K562 (cell line): Measurements from ENCODE around the gene PRKG1. TPM values are rescaled to one million over a fixed set of nuclear protein-coding genes. Genes with fewer than 3 reads are reported as not detected.

ENCODE experiments used
- ATAC-seq: fragments of 200-7000 bp; cut with Tn5 transposase; 3 replicates; pipeline ENCODE4 v1.9.1; 2020; ENCODE audit warnings: moderate library complexity
- BruUV-seq: library from RNA; stranded (reverse); fragments of 400-500 nt; replicated peaks from 2 replicates; lab custom pipeline; 2021; lab: Mats Ljungman, UMichigan
- CTCF ChIA-PET: fragments of 300-600 bp; formaldehyde crosslinking; extraction: SDS; loops from one replicate; lab custom pipeline; 2021; ENCODE audit warnings: low intra/inter-chr PET ratio; lab: Yijun Ruan, JAX
- POLR2A ChIA-PET: fragments of 300-600, 350-650 bp; sonication (Branson Sonifier 250); formaldehyde crosslinking; extraction: SDS; loops from one replicate; lab custom pipeline; 2021; ENCODE audit warnings: antibody characterized with exemption, inconsistent platforms; lab: Yijun Ruan, JAX
- DNase-seq, 4 experiments: peaks; one replicate each; pipeline versions ENCODE4 v3.0.0 to v3.0.0-alpha.2; 2011 to 2018; ENCODE audit warnings: low spot score in 3 of 4, mixed read lengths in 3 of 4; ENCODE audit errors: extremely low read depth in 1 of 4
- FAIRE-seq: peaks from 2 replicates; lab custom pipeline; 2011; peaks lifted over from hg19 to GRCh38; lab: Jason Lieb, UNC
- H2AFZ ChIP-seq: 2 replicates; pipeline ENCODE4 v1.6.0; 2011; ENCODE audit warnings: low read depth, low read length, control low read depth, inconsistent platforms
- H3K27ac ChIP-seq: fragments of 200-600 bp; 3 replicates; pipeline ENCODE4 v1.8.0; 2011; ENCODE audit warnings: low read depth, mild to moderate bottlenecking, control low read depth, inconsistent platforms, low read length, moderate library complexity, mixed read lengths; ENCODE audit errors: extremely low read depth
- H3K27me3 ChIP-seq, 2 experiments: fragments of 300-600 bp in 1 of 2; 2 replicates in 1 of 2; 3 replicates in 1 of 2; pipeline versions ENCODE4 v1.6.0 to v1.8.0; 2011; ENCODE audit warnings: inconsistent platforms in 2 of 2, low read length in 2 of 2, mild to moderate bottlenecking in 1 of 2, mixed read lengths in 1 of 2, moderate library complexity in 1 of 2; ENCODE audit not compliant: control insufficient read depth in 2 of 2, insufficient read depth in 2 of 2
- H3K36me3 ChIP-seq: fragments of 300-600 bp; 3 replicates; pipeline ENCODE4 v1.8.0; 2011; ENCODE audit warnings: mild to moderate bottlenecking, low read length, inconsistent platforms; ENCODE audit not compliant: control insufficient read depth, insufficient read depth
- H3K4me1 ChIP-seq, 2 experiments: fragments of 200-600 bp in 1 of 2; replicated peaks in 1 of 2; 2 replicates in 1 of 2; 3 replicates in 1 of 2; pipeline versions ENCODE4 v1.5.1 to v1.8.0; 2011; ENCODE audit warnings: inconsistent platforms in 2 of 2, low read length in 2 of 2, mild to moderate bottlenecking in 1 of 2, mixed read lengths in 1 of 2, moderate library complexity in 1 of 2; ENCODE audit not compliant: control insufficient read depth in 2 of 2, insufficient read depth in 2 of 2
- H3K4me2 ChIP-seq: 2 replicates; pipeline ENCODE4 v1.6.1; 2011; ENCODE audit warnings: low read length, control low read depth, inconsistent platforms, mixed read lengths; ENCODE audit not compliant: insufficient read depth
- H3K4me3 ChIP-seq: fragments of 200-600 bp; sonication (generic), shearing (Covaris generic); 2 replicates; pipeline ENCODE4 v1.5.1; 2016; ENCODE audit warnings: control low read depth, inconsistent platforms
- H3K79me2 ChIP-seq: fragments of 200-600 bp; 3 replicates; pipeline ENCODE4 v1.8.0; 2011; ENCODE audit warnings: low read length, inconsistent platforms; ENCODE audit not compliant: control insufficient read depth, insufficient read depth
- H3K9ac ChIP-seq, 2 experiments: 2 replicates each; pipeline versions ENCODE4 v1.6.0 to v1.6.1; 2011; ENCODE audit warnings: low read depth in 2 of 2, low read length in 2 of 2, control low read depth in 1 of 2, inconsistent platforms in 1 of 2, mild to moderate bottlenecking in 1 of 2, mixed read lengths in 1 of 2; ENCODE audit not compliant: insufficient read depth in 1 of 2
- H3K9me1 ChIP-seq: one replicate; pipeline ENCODE4 v1.6.0; 2011; ENCODE audit warnings: inconsistent platforms, mild to moderate bottlenecking, low read length, moderate library complexity; ENCODE audit not compliant: control insufficient read depth, insufficient read depth
- H3K9me3 ChIP-seq: replicated peaks from 2 replicates; pipeline ENCODE4 v1.5.1; 2011; ENCODE audit warnings: low read depth, low read length, inconsistent platforms; ENCODE audit not compliant: control insufficient read depth, insufficient read depth
- H4K20me1 ChIP-seq: replicated peaks from 2 replicates; pipeline ENCODE4 v1.6.1; 2011; ENCODE audit warnings: low read length, inconsistent platforms, mixed read lengths; ENCODE audit not compliant: control insufficient read depth, insufficient read depth
- ADNP ChIP-seq: fragments of 200-800 bp; sonication (Bioruptor generic); IDR thresholded peaks from 2 replicates; pipeline ENCODE4 v1.6.1; 2016; ENCODE audit warnings: missing genetic modification characterization, missing compliant biosample characterization
- BACH1 ChIP-seq: fragments of 200-800 bp; sonication (Bioruptor generic); IDR thresholded peaks from 2 replicates; pipeline ENCODE4 v1.6.1; 2016; ENCODE audit warnings: missing genetic modification characterization, missing compliant biosample characterization
- CCNT2 ChIP-seq: IDR thresholded peaks from 2 replicates; pipeline ENCODE4 v1.6.1; 2011; ENCODE audit warnings: borderline replicate concordance, low read depth, mild to moderate bottlenecking, moderate library complexity, mixed read lengths, low read length; ENCODE audit not compliant: insufficient read length; ENCODE audit errors: extremely low read depth
- DMBX1 ChIP-seq: fragments of 250-450 bp; sonication (Bioruptor Pico); IDR thresholded peaks from 2 replicates; pipeline ENCODE4 v1.8.0; 2022; ENCODE audit warnings: inconsistent platforms, mild to moderate bottlenecking, moderate library complexity, borderline replicate concordance
- LARP7 ChIP-seq: fragments of 450-650 bp; IDR thresholded peaks from 2 replicates; pipeline ENCODE4 v1.6.1; 2016
- MIER1 ChIP-seq: fragments of 450-650 bp; IDR thresholded peaks from 2 replicates; pipeline ENCODE4 v1.6.1; 2016; ENCODE audit warnings: antibody characterized with exemption, mild to moderate bottlenecking, low read depth
- MTA2 ChIP-seq: fragments of 450-650 bp; IDR thresholded peaks from 2 replicates; pipeline ENCODE4 v1.6.1; 2016; ENCODE audit warnings: low read depth
- PRPF4 ChIP-seq: fragments of 200-400 bp; formaldehyde crosslinking; IDR thresholded peaks from one replicate; pipeline ENCODE4 v1.6.1; 2017; ENCODE audit warnings: low read length, low read depth, mild to moderate bottlenecking; ENCODE audit not compliant: insufficient read depth, poor library complexity, severe bottlenecking
- RAD51 ChIP-seq: fragments of 450-650 bp; IDR thresholded peaks from 2 replicates; pipeline ENCODE4 v1.7.1; 2016; ENCODE audit warnings: low read depth, mild to moderate bottlenecking, borderline replicate concordance
- RFX5 ChIP-seq: IDR thresholded peaks from 2 replicates; pipeline ENCODE4 v1.6.1; 2011; ENCODE audit warnings: low read depth, mild to moderate bottlenecking, improper control_type of control experiment, low read length
- ZNF668 ChIP-seq: fragments of 250-450 bp; sonication (Bioruptor Pico); IDR thresholded peaks from 2 replicates; pipeline ENCODE4 v1.8.0; 2022; ENCODE audit warnings: mild to moderate bottlenecking, inconsistent platforms
- WGBS: fragments of 100-300 bp; shearing (Covaris generic); methylation state at CpG from one replicate; pipeline ENCODE4 v1.1.6; 2016; ENCODE audit warnings: low coverage, mixed read lengths; ENCODE audit not compliant: insufficient coverage; ENCODE audit errors: missing lambda C conversion rate; 5-methylcytosine and 5-hydroxymethylcytosine counted together
- in situ Hi-C: fragments of 300-500 bp; cut with MboI; formaldehyde crosslinking; loops from 4 replicates; pipeline ENCODE4 v1.15.0; 2018; ENCODE audit warnings: inconsistent platforms, mixed read lengths
- intact Hi-C: fragments of 100-400 bp; cut with micrococcal nuclease; formaldehyde crosslinking; loops from 2 replicates; pipeline ENCODE4 v1.14.2; 2022
- polyA plus RNA-seq, 8 experiments: library from polyadenylated mRNA; depleted of rRNA in 4 of 8; stranded (reverse) in 5 of 8; unstranded in 3 of 8; fragments of >200 nt; fragmentation: Nextera tagmentation in 2 of 8; fragmentation: Illumina TruSeq in 1 of 8; extraction: Ambion mirVana in 2 of 8; extraction: Trizol in 1 of 8; gene quantifications; 2 replicates each; pipeline versions ENCODE4 v1.2.1 to v1.2.3, GENCODE V29; 2011 to 2014; ENCODE audit warnings: inconsistent platforms in 1 of 8, missing spikeins in 1 of 8
- total RNA-seq, 7 experiments: library from RNA; depleted of rRNA in 6 of 7; stranded (reverse); fragments of >200 nt in 6 of 7; fragmentation: Illumina TruSeq in 2 of 7; extraction: Trizol in 2 of 7; gene quantifications; 2 replicates each; pipeline versions ENCODE4 v1.2.1 to v1.2.3, GENCODE V29; 2011 to 2021; ENCODE audit warnings: low replicate concordance in 1 of 7
- TF ChIP-seq, protein P1 (sequence below): sonication (generic); formaldehyde crosslinking; IDR thresholded peaks from 2 replicates; pipeline ENCODE4 v1.8.0; 2023; ENCODE audit warnings: missing genetic modification reagents, mild to moderate bottlenecking, borderline replicate concordance
- TF ChIP-seq, protein P2 (sequence below): fragments of 450-650 bp; formaldehyde crosslinking; IDR thresholded peaks from 2 replicates; pipeline ENCODE4 v1.4.0; 2022; ENCODE audit warnings: mild to moderate bottlenecking, moderate library complexity

PRKG1 gene
- total and polyA plus RNA-seq, 9 of the 15 experiments (the other 6 are each of a cell fraction or from before 2014, with no cell fraction given), result 0.22 TPM; not detected in 8

DNA sequence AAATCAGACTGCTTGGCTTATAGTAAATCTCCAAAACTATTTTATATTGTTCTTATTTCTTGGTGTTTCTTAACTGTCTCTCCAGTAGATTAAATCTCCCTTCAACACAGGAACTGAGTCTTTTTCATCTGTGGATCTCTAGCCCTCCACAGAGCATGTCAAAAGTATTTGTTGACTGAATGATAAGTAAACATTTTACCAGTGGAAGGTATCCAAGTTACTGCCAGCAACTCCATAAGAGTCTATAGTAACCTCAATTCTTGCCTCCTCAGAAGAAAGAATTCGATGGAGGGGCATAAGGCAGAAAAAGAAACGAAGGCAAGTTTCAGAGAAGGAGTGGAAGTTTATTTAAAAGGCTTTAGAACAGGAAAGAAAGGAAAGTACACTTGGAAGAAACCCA, 945.9 kb downstream of the PRKG1 start (continued):
- TF ChIP-seq, protein P1, sequence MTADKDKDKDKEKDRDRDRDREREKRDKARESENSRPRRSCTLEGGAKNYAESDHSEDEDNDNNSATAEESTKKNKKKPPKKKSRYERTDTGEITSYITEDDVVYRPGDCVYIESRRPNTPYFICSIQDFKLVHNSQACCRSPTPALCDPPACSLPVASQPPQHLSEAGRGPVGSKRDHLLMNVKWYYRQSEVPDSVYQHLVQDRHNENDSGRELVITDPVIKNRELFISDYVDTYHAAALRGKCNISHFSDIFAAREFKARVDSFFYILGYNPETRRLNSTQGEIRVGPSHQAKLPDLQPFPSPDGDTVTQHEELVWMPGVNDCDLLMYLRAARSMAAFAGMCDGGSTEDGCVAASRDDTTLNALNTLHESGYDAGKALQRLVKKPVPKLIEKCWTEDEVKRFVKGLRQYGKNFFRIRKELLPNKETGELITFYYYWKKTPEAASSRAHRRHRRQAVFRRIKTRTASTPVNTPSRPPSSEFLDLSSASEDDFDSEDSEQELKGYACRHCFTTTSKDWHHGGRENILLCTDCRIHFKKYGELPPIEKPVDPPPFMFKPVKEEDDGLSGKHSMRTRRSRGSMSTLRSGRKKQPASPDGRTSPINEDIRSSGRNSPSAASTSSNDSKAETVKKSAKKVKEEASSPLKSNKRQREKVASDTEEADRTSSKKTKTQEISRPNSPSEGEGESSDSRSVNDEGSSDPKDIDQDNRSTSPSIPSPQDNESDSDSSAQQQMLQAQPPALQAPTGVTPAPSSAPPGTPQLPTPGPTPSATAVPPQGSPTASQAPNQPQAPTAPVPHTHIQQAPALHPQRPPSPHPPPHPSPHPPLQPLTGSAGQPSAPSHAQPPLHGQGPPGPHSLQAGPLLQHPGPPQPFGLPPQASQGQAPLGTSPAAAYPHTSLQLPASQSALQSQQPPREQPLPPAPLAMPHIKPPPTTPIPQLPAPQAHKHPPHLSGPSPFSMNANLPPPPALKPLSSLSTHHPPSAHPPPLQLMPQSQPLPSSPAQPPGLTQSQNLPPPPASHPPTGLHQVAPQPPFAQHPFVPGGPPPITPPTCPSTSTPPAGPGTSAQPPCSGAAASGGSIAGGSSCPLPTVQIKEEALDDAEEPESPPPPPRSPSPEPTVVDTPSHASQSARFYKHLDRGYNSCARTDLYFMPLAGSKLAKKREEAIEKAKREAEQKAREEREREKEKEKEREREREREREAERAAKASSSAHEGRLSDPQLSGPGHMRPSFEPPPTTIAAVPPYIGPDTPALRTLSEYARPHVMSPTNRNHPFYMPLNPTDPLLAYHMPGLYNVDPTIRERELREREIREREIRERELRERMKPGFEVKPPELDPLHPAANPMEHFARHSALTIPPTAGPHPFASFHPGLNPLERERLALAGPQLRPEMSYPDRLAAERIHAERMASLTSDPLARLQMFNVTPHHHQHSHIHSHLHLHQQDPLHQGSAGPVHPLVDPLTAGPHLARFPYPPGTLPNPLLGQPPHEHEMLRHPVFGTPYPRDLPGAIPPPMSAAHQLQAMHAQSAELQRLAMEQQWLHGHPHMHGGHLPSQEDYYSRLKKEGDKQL (CRISPR knock-in tag), result no peak
- TF ChIP-seq RAD51, result no peak

DNA sequence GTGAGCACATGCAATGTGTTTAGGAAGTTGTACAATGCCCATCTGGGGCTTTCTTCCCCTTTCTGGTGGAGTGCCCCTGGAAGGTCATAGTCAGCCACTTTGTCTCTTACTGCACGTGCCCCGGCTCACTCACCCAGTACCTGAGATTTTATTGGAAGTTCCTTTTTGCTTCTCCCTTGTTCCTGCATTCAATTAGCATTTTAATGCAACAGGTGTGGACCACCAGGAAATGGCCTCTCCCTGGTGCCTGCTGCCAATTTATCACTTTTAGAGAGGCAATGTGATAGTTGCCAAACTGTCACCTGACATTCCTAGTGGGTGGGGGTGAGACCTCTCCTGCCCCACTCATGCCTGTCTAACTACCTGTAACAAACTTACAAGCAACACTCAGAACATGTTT, 946.4 kb downstream of the PRKG1 start:
- intact Hi-C loops, result no loop called here
- ChIA-PET CTCF (no interaction called here), POLR2A (no interaction called here)
- Histone ChIP-seq H4K20me1 (no peaks in the 10 kb centered on the region), H3K9ac (no peak overlapping the region), H3K27ac (no peak overlapping the region), H3K9me1 (no peaks in the 10 kb centered on the region), H3K27me3 (no peaks in the 10 kb centered on the region), H3K36me3 (no peaks in the 10 kb centered on the region), H3K4me3 (no peak overlapping the region), H3K79me2 (no peaks in the 10 kb centered on the region), H2AFZ (no peak overlapping the region), H3K4me2 (no peak overlapping the region), H3K9me3 (no peaks in the 10 kb centered on the region), H3K4me1 (no peaks in the 10 kb centered on the region)
- no peak for DNase-seq
- FAIRE-seq, result no peak
- no peak for ATAC-seq
- 4% methylated on average over 2 of the region's 2 CpGs for WGBS
- in situ Hi-C loops, result no loop called here
- TF ChIP-seq MTA2 (no peak), ADNP (no peak), BACH1 (tag) (no peak), ZNF668 (CRISPR knock-in tag) (no peak), RFX5 (no peak), MIER1 (no peak), LARP7 (no peak), DMBX1 (no peak), PRPF4 (no peak), CCNT2 (no peak)
- TF ChIP-seq, protein P2, sequence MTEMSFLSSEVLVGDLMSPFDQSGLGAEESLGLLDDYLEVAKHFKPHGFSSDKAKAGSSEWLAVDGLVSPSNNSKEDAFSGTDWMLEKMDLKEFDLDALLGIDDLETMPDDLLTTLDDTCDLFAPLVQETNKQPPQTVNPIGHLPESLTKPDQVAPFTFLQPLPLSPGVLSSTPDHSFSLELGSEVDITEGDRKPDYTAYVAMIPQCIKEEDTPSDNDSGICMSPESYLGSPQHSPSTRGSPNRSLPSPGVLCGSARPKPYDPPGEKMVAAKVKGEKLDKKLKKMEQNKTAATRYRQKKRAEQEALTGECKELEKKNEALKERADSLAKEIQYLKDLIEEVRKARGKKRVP (CRISPR knock-in tag), result no peak
- BruUV-seq, result no TSS peak
